MM.1S (cell line): ENCODE results near the gene UBXN6.

Source experiments
- EZH2 ChIP-seq: fragments of 300-600 bp; sonication (generic); optimal IDR thresholded peaks from 2 replicates; pipeline ENCODE3; 2017; ENCODE audit warnings: low read depth, mild to moderate bottlenecking, antibody characterized with exemption, low read length, mixed read lengths
- EZH2phosphoT487 ChIP-seq: fragments of 300-600 bp; sonication (generic); IDR thresholded peaks from 2 replicates; pipeline ENCODE4 v1.6.1; 2018; ENCODE audit warnings: antibody characterized with exemption, low read length
- TF ChIP-seq, protein P1 (sequence below): fragments of 300-600 bp; sonication (generic); IDR thresholded peaks from 2 replicates; pipeline ENCODE4 v1.5.1; 2016; ENCODE audit warnings: antibody characterized with exemption, low read length, mixed read lengths

DNA sequence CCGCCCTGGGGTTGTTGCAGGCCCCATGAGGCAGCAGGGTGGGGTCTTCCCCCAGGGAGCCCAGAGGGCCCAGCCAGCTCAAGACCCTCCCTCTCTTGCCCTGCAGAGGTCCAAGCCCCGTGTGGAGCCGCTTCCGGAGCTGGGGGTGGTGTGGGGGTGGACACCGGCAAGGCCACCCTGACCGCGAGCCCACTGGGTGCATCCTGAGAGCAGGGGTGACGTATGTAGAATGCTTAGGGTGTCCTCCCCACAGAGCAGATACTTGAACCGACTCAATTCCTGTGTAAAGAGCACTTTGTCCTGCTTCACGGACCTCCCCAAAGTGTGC lies 14.8 kb downstream of the UBXN6 start:
- TF ChIP-seq, protein P1, sequence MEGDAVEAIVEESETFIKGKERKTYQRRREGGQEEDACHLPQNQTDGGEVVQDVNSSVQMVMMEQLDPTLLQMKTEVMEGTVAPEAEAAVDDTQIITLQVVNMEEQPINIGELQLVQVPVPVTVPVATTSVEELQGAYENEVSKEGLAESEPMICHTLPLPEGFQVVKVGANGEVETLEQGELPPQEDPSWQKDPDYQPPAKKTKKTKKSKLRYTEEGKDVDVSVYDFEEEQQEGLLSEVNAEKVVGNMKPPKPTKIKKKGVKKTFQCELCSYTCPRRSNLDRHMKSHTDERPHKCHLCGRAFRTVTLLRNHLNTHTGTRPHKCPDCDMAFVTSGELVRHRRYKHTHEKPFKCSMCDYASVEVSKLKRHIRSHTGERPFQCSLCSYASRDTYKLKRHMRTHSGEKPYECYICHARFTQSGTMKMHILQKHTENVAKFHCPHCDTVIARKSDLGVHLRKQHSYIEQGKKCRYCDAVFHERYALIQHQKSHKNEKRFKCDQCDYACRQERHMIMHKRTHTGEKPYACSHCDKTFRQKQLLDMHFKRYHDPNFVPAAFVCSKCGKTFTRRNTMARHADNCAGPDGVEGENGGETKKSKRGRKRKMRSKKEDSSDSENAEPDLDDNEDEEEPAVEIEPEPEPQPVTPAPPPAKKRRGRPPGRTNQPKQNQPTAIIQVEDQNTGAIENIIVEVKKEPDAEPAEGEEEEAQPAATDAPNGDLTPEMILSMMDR = no peak
- TF ChIP-seq EZH2 = no peak
- no peak for TF ChIP-seq EZH2phosphoT487
